Measurements from ENCODE around the gene POLR1A.

POLR1A gene

DNA sequence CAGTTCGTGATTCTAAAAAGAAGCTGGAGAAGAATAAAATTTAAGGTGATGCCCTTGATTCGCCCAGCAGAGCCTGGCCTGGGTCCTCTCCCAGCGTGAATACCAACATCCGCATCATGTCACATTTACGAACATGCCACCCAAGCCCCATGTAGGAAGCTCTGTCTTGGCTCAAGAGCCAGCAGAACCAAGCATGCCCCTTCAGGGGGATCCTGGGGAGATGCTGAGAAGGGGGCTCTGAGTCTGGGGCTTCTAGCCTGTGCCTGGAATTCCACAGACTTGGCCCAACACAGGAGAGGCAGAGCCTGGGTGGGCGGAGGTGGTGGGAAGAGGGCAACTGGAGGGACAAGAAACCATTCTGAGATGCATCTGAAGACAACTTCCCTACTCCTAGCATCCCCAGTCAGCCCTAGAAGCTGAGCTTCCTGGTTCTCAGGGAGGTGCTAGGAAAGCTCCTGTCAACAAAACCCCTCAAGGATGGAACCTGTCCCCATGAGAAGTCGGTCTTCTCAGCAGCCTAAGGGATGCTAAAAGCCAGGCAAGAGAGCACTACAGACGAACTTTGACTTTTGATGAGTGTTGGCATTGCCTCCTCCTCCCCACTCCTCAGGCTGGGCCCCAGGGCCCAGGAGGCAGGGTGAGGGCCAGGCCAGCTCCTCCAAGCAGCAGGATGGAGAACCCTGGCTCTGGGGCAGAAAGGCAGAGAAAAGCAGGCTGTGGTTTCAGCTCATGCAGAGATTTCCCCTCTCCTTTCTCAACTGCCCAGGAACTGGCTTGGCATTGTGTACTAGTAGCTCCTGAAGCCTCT is 57.9 kb downstream of the POLR1A start:
- Histone ChIP-seq H3K9ac (ENCODE audit: low read length) (no peak overlapping the region), H4K20me1 (ENCODE audit: insufficient read depth, low read length) (no peaks in the 10 kb centered on the region), H2AFZ (ENCODE audit: low read depth, low read length) (no peak overlapping the region), H3K27me3 (ENCODE audit: low read depth, low read length) (no peaks in the 10 kb centered on the region), H3K4me2 (ENCODE audit: low read length) (no peak overlapping the region), H3K4me3 (ENCODE audit: low read length) (no peak overlapping the region), H3K79me2 (ENCODE audit: low read length) (no peaks in the 10 kb centered on the region), H3K9me3 (ENCODE audit: insufficient read depth, low read length) (no peaks in the 10 kb centered on the region), H3K27ac (ENCODE audit: low read length) (no peak overlapping the region), H3K36me3 (replicated peaks; ENCODE audit: low read depth, low read length) (peaks cover 71% of the 10 kb centered on the region), H3K4me1 (ENCODE audit: low read length) (no peaks in the 10 kb centered on the region)
- TF ChIP-seq, protein P1, sequence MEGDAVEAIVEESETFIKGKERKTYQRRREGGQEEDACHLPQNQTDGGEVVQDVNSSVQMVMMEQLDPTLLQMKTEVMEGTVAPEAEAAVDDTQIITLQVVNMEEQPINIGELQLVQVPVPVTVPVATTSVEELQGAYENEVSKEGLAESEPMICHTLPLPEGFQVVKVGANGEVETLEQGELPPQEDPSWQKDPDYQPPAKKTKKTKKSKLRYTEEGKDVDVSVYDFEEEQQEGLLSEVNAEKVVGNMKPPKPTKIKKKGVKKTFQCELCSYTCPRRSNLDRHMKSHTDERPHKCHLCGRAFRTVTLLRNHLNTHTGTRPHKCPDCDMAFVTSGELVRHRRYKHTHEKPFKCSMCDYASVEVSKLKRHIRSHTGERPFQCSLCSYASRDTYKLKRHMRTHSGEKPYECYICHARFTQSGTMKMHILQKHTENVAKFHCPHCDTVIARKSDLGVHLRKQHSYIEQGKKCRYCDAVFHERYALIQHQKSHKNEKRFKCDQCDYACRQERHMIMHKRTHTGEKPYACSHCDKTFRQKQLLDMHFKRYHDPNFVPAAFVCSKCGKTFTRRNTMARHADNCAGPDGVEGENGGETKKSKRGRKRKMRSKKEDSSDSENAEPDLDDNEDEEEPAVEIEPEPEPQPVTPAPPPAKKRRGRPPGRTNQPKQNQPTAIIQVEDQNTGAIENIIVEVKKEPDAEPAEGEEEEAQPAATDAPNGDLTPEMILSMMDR (IDR thresholded peaks at IDR 0.05; ENCODE audit: low read depth, low read length), result no peak
- TF ChIP-seq EZH2phosphoT487 (IDR thresholded peaks at IDR 0.05; ENCODE audit: low read depth), result no peak

DNA sequence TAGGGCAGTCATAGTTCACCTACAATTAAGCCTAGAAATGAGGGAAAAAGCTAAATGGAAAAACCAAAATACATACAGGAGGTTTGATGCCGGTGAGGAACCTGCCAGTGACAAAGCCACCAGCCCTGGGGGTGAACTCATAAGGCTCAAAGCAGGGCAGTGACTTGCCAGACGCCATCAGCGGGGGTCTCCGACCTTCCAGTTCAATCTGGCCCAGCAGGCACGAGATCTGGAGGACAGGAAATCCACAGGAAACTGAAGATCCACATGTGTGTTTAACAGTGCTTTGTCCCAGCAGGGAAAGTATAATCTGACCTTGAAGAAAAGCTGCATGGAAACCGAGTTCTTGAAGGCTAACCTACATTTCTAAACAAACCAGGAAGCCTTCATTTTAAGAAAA is 60.1 kb downstream of the POLR1A start:
- H3K4me3 ChIP-seq (ENCODE audit: low read length), result no peak overlapping the region
- H3K79me2 ChIP-seq (ENCODE audit: low read length), result no peaks in the 10 kb centered on the region
- no peaks in the 10 kb centered on the region for H4K20me1 ChIP-seq (ENCODE audit: insufficient read depth, low read length)
- TF ChIP-seq EZH2phosphoT487 (IDR thresholded peaks at IDR 0.05; ENCODE audit: low read depth), result no peak
- TF ChIP-seq, protein P1 (IDR thresholded peaks at IDR 0.05; ENCODE audit: low read depth, low read length), result no peak
- no peak overlapping the region for H3K4me2 ChIP-seq (ENCODE audit: low read length)
- peaks cover 70% of the 10 kb centered on the region for H3K36me3 ChIP-seq (replicated peaks; ENCODE audit: low read depth, low read length)
- no peak overlapping the region for H3K27ac ChIP-seq (ENCODE audit: low read length)
- no peaks in the 10 kb centered on the region for H3K27me3 ChIP-seq (ENCODE audit: low read depth, low read length)
- no peaks in the 10 kb centered on the region for H3K9me3 ChIP-seq (ENCODE audit: insufficient read depth, low read length)
- H3K9ac ChIP-seq (ENCODE audit: low read length), result no peak overlapping the region
- no peak overlapping the region for H2AFZ ChIP-seq (ENCODE audit: low read depth, low read length)
- no peaks in the 10 kb centered on the region for H3K4me1 ChIP-seq (ENCODE audit: low read length)

DNA sequence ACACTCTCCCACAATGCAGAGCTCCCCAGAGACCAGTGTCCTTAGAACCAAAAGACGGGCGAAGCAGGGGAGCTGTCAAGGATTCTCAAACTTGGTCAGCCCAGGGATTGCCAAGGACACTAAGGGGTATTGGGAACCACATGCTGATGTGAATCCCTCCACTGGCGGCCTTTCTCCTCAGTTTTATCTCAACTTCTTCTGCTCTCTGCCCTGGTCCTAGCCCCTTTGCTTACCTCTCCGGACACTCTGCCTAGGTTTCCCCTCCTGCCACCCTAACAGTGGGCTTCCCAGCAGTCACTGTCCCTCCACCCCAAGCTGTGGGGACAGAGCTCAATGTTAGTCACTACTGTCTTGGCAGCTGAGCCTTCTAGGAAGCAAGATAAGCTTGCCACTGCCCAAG is 61.1 kb downstream of the POLR1A start:
- Histone ChIP-seq H3K36me3 (replicated peaks; ENCODE audit: low read depth, low read length) (peaks cover 65% of the 10 kb centered on the region), H3K9me3 (ENCODE audit: insufficient read depth, low read length) (no peaks in the 10 kb centered on the region), H3K79me2 (ENCODE audit: low read length) (no peaks in the 10 kb centered on the region), H3K27ac (ENCODE audit: low read length) (no peak overlapping the region), H3K4me3 (ENCODE audit: low read length) (no peak overlapping the region), H3K9ac (ENCODE audit: low read length) (no peak overlapping the region), H3K27me3 (ENCODE audit: low read depth, low read length) (no peaks in the 10 kb centered on the region), H3K4me2 (ENCODE audit: low read length) (no peak overlapping the region), H3K4me1 (ENCODE audit: low read length) (peaks cover under 1% of the 10 kb centered on the region), H4K20me1 (ENCODE audit: insufficient read depth, low read length) (no peaks in the 10 kb centered on the region), H2AFZ (ENCODE audit: low read depth, low read length) (no peak overlapping the region)
- TF ChIP-seq EZH2phosphoT487 (IDR thresholded peaks at IDR 0.05; ENCODE audit: low read depth), result no peak
- TF ChIP-seq, protein P1 (IDR thresholded peaks at IDR 0.05; ENCODE audit: low read depth, low read length), result no peak

DNA sequence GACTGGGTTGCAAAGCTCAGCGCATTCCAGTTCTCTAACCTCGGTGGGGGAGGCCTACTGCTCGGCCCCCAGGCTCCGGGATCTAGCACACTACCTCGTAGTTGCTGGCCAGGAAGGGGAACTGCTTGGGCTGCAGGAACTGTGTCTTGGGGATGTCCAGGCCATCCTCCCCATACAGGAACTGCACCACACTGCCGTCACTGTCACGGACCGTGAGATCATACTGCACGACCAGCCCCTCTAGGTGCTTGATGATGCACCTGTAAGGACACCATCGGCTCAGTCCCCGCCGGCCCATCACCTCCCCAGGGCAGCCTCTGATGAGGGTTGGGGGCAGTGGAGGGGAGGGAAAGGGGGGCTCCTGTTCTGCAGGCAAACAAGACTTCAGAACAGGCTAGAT is 61.6 kb downstream of the POLR1A start:
- Histone ChIP-seq H3K79me2 (ENCODE audit: low read length) (no peaks in the 10 kb centered on the region), H3K9me3 (ENCODE audit: insufficient read depth, low read length) (no peaks in the 10 kb centered on the region), H3K27me3 (ENCODE audit: low read depth, low read length) (no peaks in the 10 kb centered on the region), H3K27ac (ENCODE audit: low read length) (no peak overlapping the region), H4K20me1 (ENCODE audit: insufficient read depth, low read length) (no peaks in the 10 kb centered on the region), H2AFZ (ENCODE audit: low read depth, low read length) (no peak overlapping the region), H3K4me2 (ENCODE audit: low read length) (no peak overlapping the region), H3K36me3 (replicated peaks; ENCODE audit: low read depth, low read length) (peaks cover 64% of the 10 kb centered on the region), H3K9ac (ENCODE audit: low read length) (no peak overlapping the region), H3K4me1 (ENCODE audit: low read length) (peaks cover 7% of the 10 kb centered on the region), H3K4me3 (ENCODE audit: low read length) (no peak overlapping the region)
- TF ChIP-seq EZH2phosphoT487 (IDR thresholded peaks at IDR 0.05; ENCODE audit: low read depth), result no peak
- TF ChIP-seq, protein P1 (IDR thresholded peaks at IDR 0.05; ENCODE audit: low read depth, low read length), result no peak
